Measurements from ENCODE around the gene KBTBD2.
A peak's percentile ranks its signal among the peaks of the same experiment; 100 is the strongest.
"Not testable (repeated sequence)": the region's sequence is repeated elsewhere in the genome, so short reads cannot be mapped to it uniquely, and the experiment has no call there.

Gene KBTBD2

GRCh38 chr7:32892521-32893206, 1.1 kb upstream of the KBTBD2 start:
- peak; percentile 54 to 61 for DNase-seq

- peak; percentile 95 to 99 for DNase-seq
Observed at GRCh38 chr7:32891800-32892520, 400 bp upstream of the KBTBD2 start.

GRCh38 chr7:32890793-32891042, 842 bp downstream of the KBTBD2 start:
- DNase-seq, result no peak

- DNase-seq, result peak; percentile 39 to 52
Observed at GRCh38 chr7:32890010-32890792, 1.4 kb downstream of the KBTBD2 start.

GRCh38 chr7:32888505-32888904, 3.1 kb downstream of the KBTBD2 start:
- DNase-seq, result no peak

- DNase-seq, result no peak
Observed at GRCh38 chr7:32887395-32887794, 4.2 kb downstream of the KBTBD2 start.

- no peak for DNase-seq
Observed at GRCh38 chr7:32881074-32881982, 10.2 kb downstream of the KBTBD2 start.

- no peak for DNase-seq
Observed at GRCh38 chr7:32879460-32879859, 12.1 kb downstream of the KBTBD2 start.

- DNase-seq, result not testable (repeated sequence)
Observed at GRCh38 chr7:32878023-32878422, 13.5 kb downstream of the KBTBD2 start.

- no peak for DNase-seq
Observed at GRCh38 chr7:32872421-32872820, 19.1 kb downstream of the KBTBD2 start.

- no peak for DNase-seq
Observed at GRCh38 chr7:32871624-32872371, 19.8 kb downstream of the KBTBD2 start.

GRCh38 chr7:32870298-32870697, 21.3 kb downstream of the KBTBD2 start:
- no peak for DNase-seq

GRCh38 chr7:32869716-32870115, 21.8 kb downstream of the KBTBD2 start:
- no peak for DNase-seq

GRCh38 chr7:32868116-32868515, 23.4 kb downstream of the KBTBD2 start:
- no peak for DNase-seq

- no peak for DNase-seq
Observed at GRCh38 chr7:32865448-32866030, 26.0 kb downstream of the KBTBD2 start.

GRCh38 chr7:32863872-32864271, 27.7 kb downstream of the KBTBD2 start:
- not testable (repeated sequence) for DNase-seq

- DNase-seq, result no peak
Observed at GRCh38 chr7:32860090-32860489, 31.5 kb downstream of the KBTBD2 start.

- no peak for DNase-seq
Observed at GRCh38 chr7:32858648-32859047, 32.9 kb downstream of the KBTBD2 start.

- not testable (repeated sequence) for DNase-seq
Observed at GRCh38 chr7:32857063-32857462, 34.5 kb downstream of the KBTBD2 start.

- DNase-seq, result not testable (repeated sequence)
Observed at GRCh38 chr7:32855837-32856775, 35.5 kb downstream of the KBTBD2 start.

- not testable (repeated sequence) for DNase-seq
Observed at GRCh38 chr7:32850654-32851053, 40.9 kb downstream of the KBTBD2 start.
